Duodenal mucosa (tissue), 2 donors: ENCODE data around the gene PDZRN4.

ENCODE experiments used
- H3K27ac ChIP-seq: one replicate; pipeline ENCODE4 v1.7.0; 2013; ENCODE audit warnings: low read depth, low read length
- H3K27me3 ChIP-seq, 2 donors: one replicate each; pipeline ENCODE4 v1.7.0; 2013; ENCODE audit warnings: low read length in 2 of 2, control low read depth in 1 of 2; ENCODE audit not compliant: insufficient read depth in 2 of 2, control insufficient read depth in 1 of 2
- H3K36me3 ChIP-seq, 2 donors: one replicate each; pipeline ENCODE4 v1.7.0; 2013; ENCODE audit warnings: low read length in 2 of 2, control low read depth in 1 of 2; ENCODE audit not compliant: insufficient read depth in 2 of 2, control insufficient read depth in 1 of 2
- H3K4me1 ChIP-seq, 2 donors: one replicate each; pipeline ENCODE4 v1.7.0; 2013; ENCODE audit warnings: low read length in 2 of 2, control low read depth in 1 of 2; ENCODE audit not compliant: insufficient read depth in 2 of 2, control insufficient read depth in 1 of 2
- H3K4me3 ChIP-seq, 2 donors: one replicate each; pipeline ENCODE4 v1.7.0; 2013; ENCODE audit warnings: low read length in 2 of 2, low read depth in 1 of 2
- H3K9ac ChIP-seq, 2 donors: one replicate each; pipeline ENCODE4 v1.7.0; 2013; ENCODE audit warnings: low read length in 2 of 2, low read depth in 1 of 2
- H3K9me3 ChIP-seq, 2 donors: one replicate each; pipeline ENCODE4 v1.7.0; 2013; ENCODE audit warnings: low read length in 2 of 2, control low read depth in 1 of 2; ENCODE audit not compliant: control insufficient read depth in 1 of 2

PDZRN4 gene

GRCh38 chr12:41212625-41213024, 24.5 kb downstream of the PDZRN4 start:
- no peak overlapping the region for H3K4me3 ChIP-seq
- no peak overlapping the region for H3K27ac ChIP-seq
- H3K9ac ChIP-seq, result no peak overlapping the region
- H3K27me3 ChIP-seq, result no peaks in the 10 kb centered on the region
- no peaks in the 10 kb centered on the region for H3K4me1 ChIP-seq
- H3K36me3 ChIP-seq, result no peaks in the 10 kb centered on the region
- H3K9me3 ChIP-seq, result no peaks in the 10 kb centered on the region

- H3K4me1 ChIP-seq, result no peaks in the 10 kb centered on the region
- H3K27ac ChIP-seq, result no peak overlapping the region
Measured at GRCh38 chr12:41213107-41213506, 25.0 kb downstream of the PDZRN4 start.

GRCh38 chr12:41213648-41214047, 25.5 kb downstream of the PDZRN4 start:
- H3K4me1 ChIP-seq, result no peaks in the 10 kb centered on the region
- no peaks in the 10 kb centered on the region for H3K27me3 ChIP-seq
- no peak overlapping the region for H3K4me3 ChIP-seq
- H3K9ac ChIP-seq, result no peak overlapping the region
- no peak overlapping the region for H3K27ac ChIP-seq
- no peaks in the 10 kb centered on the region for H3K9me3 ChIP-seq
- no peaks in the 10 kb centered on the region for H3K36me3 ChIP-seq

More at GRCh38 chr12:41213107-41213506, 25.0 kb downstream of the PDZRN4 start:
- H3K36me3 ChIP-seq, result no peaks in the 10 kb centered on the region
- no peaks in the 10 kb centered on the region for H3K9me3 ChIP-seq
- H3K9ac ChIP-seq, result no peak overlapping the region
- no peak overlapping the region for H3K4me3 ChIP-seq
- no peaks in the 10 kb centered on the region for H3K27me3 ChIP-seq

GRCh38 chr12:41217727-41218126, 29.6 kb downstream of the PDZRN4 start:
- Histone ChIP-seq H3K9ac (no peak overlapping the region), H3K27ac (no peak overlapping the region), H3K9me3 (no peaks in the 10 kb centered on the region), H3K4me3 (no peak overlapping the region), H3K36me3 (no peaks in the 10 kb centered on the region), H3K27me3 (no peaks in the 10 kb centered on the region), H3K4me1 (no peaks in the 10 kb centered on the region)

GRCh38 chr12:41220931-41221330, 32.8 kb downstream of the PDZRN4 start:
- Histone ChIP-seq H3K27ac (no peak overlapping the region), H3K4me3 (no peak overlapping the region), H3K9ac (no peak overlapping the region), H3K9me3 (no peaks in the 10 kb centered on the region), H3K4me1 (no peaks in the 10 kb centered on the region), H3K27me3 (no peaks in the 10 kb centered on the region), H3K36me3 (no peaks in the 10 kb centered on the region)

- no peaks in the 10 kb centered on the region for H3K27me3 ChIP-seq
- H3K4me1 ChIP-seq, result no peaks in the 10 kb centered on the region
- no peak overlapping the region for H3K27ac ChIP-seq
- no peaks in the 10 kb centered on the region for H3K9me3 ChIP-seq
- no peak overlapping the region for H3K9ac ChIP-seq
- H3K36me3 ChIP-seq, result no peaks in the 10 kb centered on the region
- no peak overlapping the region for H3K4me3 ChIP-seq
Measured at GRCh38 chr12:41221491-41221890, 33.4 kb downstream of the PDZRN4 start.

- H3K27me3 ChIP-seq, result no peaks in the 10 kb centered on the region
- H3K27ac ChIP-seq, result no peak overlapping the region
- H3K36me3 ChIP-seq, result no peaks in the 10 kb centered on the region
- H3K9me3 ChIP-seq, result no peaks in the 10 kb centered on the region
- H3K4me1 ChIP-seq, result no peaks in the 10 kb centered on the region
- no peak overlapping the region for H3K4me3 ChIP-seq
- H3K9ac ChIP-seq, result no peak overlapping the region
Measured at GRCh38 chr12:41223600-41223999, 35.5 kb downstream of the PDZRN4 start.

GRCh38 chr12:41224066-41224465, 35.9 kb downstream of the PDZRN4 start:
- Histone ChIP-seq H3K27ac (no peak overlapping the region), H3K36me3 (no peaks in the 10 kb centered on the region), H3K27me3 (no peaks in the 10 kb centered on the region), H3K9me3 (no peaks in the 10 kb centered on the region), H3K4me1 (no peaks in the 10 kb centered on the region), H3K4me3 (no peak overlapping the region), H3K9ac (no peak overlapping the region)

GRCh38 chr12:41225179-41225578, 37.1 kb downstream of the PDZRN4 start:
- Histone ChIP-seq H3K4me1 (no peaks in the 10 kb centered on the region), H3K36me3 (no peaks in the 10 kb centered on the region), H3K4me3 (no peak overlapping the region), H3K27ac (no peak overlapping the region), H3K27me3 (no peaks in the 10 kb centered on the region), H3K9me3 (no peaks in the 10 kb centered on the region), H3K9ac (no peak overlapping the region)

- Histone ChIP-seq H3K27ac (no peak overlapping the region), H3K9ac (no peak overlapping the region), H3K4me1 (no peaks in the 10 kb centered on the region), H3K36me3 (no peaks in the 10 kb centered on the region), H3K27me3 (no peaks in the 10 kb centered on the region), H3K4me3 (no peak overlapping the region), H3K9me3 (no peaks in the 10 kb centered on the region)
Measured at GRCh38 chr12:41228066-41228820, 40.1 kb downstream of the PDZRN4 start.
